HepG2 (cell line): ENCODE data around the gene NPFFR1. TPM values are rescaled to one million over a fixed set of nuclear protein-coding genes. Genes with fewer than 3 reads are reported as not detected.
A peak's percentile ranks its signal among the peaks of the same experiment; 100 is the strongest.

Experiments used
- CENPT ChIP-seq: sonication (generic); formaldehyde crosslinking; IDR thresholded peaks from 2 replicates; pipeline ENCODE4 v1.8.0; 2022; ENCODE audit warnings: low read depth, mild to moderate bottlenecking, moderate library complexity, missing genetic modification reagents
- FOSL2 ChIP-seq: sonication (generic); formaldehyde crosslinking; IDR thresholded peaks from 2 replicates; pipeline ENCODE4 v1.4.0; 2020; ENCODE audit warnings: missing genetic modification reagents
- GABPA ChIP-seq, 2 experiments: IDR thresholded peaks; 2 replicates each; pipeline ENCODE4 v1.6.1; 2011 to 2016; ENCODE audit warnings: low read depth in 2 of 2, low read length in 1 of 2, missing biosample characterization in 1 of 2, missing genetic modification characterization in 1 of 2
- KAT8 ChIP-seq: IDR thresholded peaks from 2 replicates; pipeline ENCODE4 v1.6.1; 2016; ENCODE audit warnings: missing genetic modification reagents, missing compliant biosample characterization
- MED8 ChIP-seq: sonication (generic); formaldehyde crosslinking; IDR thresholded peaks from 2 replicates; pipeline ENCODE4 v1.8.1; 2023; ENCODE audit warnings: mild to moderate bottlenecking, missing genetic modification reagents; ENCODE audit not compliant: insufficient replicate concordance
- RFXANK ChIP-seq: IDR thresholded peaks from 2 replicates; pipeline ENCODE4 v1.6.1; 2016
- RNF2 ChIP-seq: fragments of 450-650 bp; conservative IDR thresholded peaks from 2 replicates; pipeline ENCODE4 v1.6.1; 2016; ENCODE audit warnings: low read depth
- SATB2 ChIP-seq: sonication (generic); formaldehyde crosslinking; IDR thresholded peaks from 2 replicates; pipeline ENCODE4 v1.5.0; 2020; ENCODE audit warnings: missing genetic modification reagents
- ZMYM4 ChIP-seq: sonication (generic); formaldehyde crosslinking; IDR thresholded peaks from 2 replicates; pipeline ENCODE4 v1.8.1; 2023; ENCODE audit warnings: mild to moderate bottlenecking, missing genetic modification reagents
- ZNF567 ChIP-seq: sonication (generic); formaldehyde crosslinking; IDR thresholded peaks from 2 replicates; pipeline ENCODE4 v1.8.1; 2023; ENCODE audit warnings: mild to moderate bottlenecking, missing genetic modification reagents, borderline replicate concordance
- ZSCAN31 ChIP-seq: sonication (generic); formaldehyde crosslinking; IDR thresholded peaks from 2 replicates; pipeline ENCODE4 v1.5.0; 2020; ENCODE audit warnings: low read depth, mild to moderate bottlenecking, missing genetic modification reagents
- polyA plus RNA-seq, 8 experiments: library from polyadenylated mRNA; depleted of rRNA in 3 of 8; stranded (reverse) in 7 of 8; unstranded in 1 of 8; fragments of >200 nt; fragmentation: Illumina TruSeq in 4 of 8; extraction: Trizol in 4 of 8; gene quantifications; 2 replicates each; pipeline versions ENCODE4 v1.2.1 to v1.2.3, GENCODE V29; 2011 to 2016; ENCODE audit warnings: low read depth in 4 of 8, missing spikeins in 1 of 8, mixed read lengths in 1 of 8; ENCODE audit not compliant: insufficient read depth in 1 of 8
- total RNA-seq, 5 experiments: library from RNA; depleted of rRNA; stranded (reverse); fragments of >200 nt; fragmentation: Illumina TruSeq; extraction: Trizol; gene quantifications; 2 replicates each; pipeline ENCODE4 v1.2.3, GENCODE V29; 2016; ENCODE audit warnings: low read depth in 1 of 5
- TF ChIP-seq, protein P1 (sequence below), 2 experiments: fragments of 450-650 bp in 1 of 2; sonication (generic) in 1 of 2; formaldehyde crosslinking in 1 of 2; IDR thresholded peaks; 2 replicates each; pipeline versions ENCODE4 v1.6.1 to v1.8.0; 2016 to 2022; ENCODE audit warnings: antibody characterized with exemption in 1 of 2, mild to moderate bottlenecking in 1 of 2, missing genetic modification reagents in 1 of 2
- TF ChIP-seq, protein P2 (sequence below): sonication (generic); formaldehyde crosslinking; IDR thresholded peaks from 2 replicates; pipeline ENCODE4 v1.8.1; 2023; ENCODE audit warnings: mild to moderate bottlenecking, moderate library complexity, missing genetic modification reagents
- TF ChIP-seq, protein P3 (sequence below): IDR thresholded peaks from 2 replicates; pipeline ENCODE4 v1.4.0; 2020; ENCODE audit warnings: mild to moderate bottlenecking, missing genetic modification reagents

The NPFFR1 gene
- total and polyA plus RNA-seq, 2 of the 13 experiments (the other 11 are each of a cell fraction or from before 2014, with no cell fraction given): under 0.01 TPM; not detected in 1

DNA sequence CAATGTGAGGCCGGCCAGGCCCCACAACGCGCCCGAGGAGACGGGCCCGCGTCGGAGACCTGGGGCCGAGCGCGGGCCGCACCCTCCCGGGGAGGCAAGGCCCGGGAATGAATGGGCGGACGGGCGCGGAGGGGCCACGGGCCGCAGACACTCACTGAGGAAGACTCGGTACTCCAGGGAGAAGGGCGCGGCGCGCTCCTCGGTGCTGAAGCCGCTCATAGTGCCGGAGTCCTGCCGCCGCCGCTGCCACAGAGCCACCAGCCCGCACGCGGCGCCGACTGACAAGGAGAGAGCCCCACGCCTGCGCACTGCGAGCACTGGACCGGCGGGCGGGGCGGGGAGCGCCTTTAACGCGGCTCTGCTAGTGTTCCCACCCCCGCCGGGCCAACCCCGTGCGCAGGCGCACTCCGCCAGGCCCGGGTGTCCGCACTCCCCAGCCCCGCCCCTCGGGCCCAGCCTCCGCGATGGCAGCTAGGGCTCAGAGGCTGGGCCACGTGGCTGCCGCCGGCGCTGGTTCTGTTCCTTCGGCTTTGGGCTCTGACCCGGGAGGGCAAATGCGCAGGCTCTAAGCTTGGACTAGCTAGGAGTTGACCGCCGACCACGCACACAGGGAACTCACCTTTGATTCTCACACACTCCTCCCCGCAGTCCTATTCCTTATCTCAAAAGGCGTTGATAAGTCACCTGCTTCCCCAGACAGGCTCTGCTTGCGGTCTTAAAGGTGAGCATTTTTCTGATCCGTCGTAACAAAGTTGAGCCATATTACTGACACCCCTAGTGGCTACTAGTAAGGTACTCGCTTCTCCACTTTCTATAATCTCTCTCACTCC lies 50.5 kb downstream of the NPFFR1 start, which contains the start of gene PPA1 (continued):
- TF ChIP-seq, protein P1, sequence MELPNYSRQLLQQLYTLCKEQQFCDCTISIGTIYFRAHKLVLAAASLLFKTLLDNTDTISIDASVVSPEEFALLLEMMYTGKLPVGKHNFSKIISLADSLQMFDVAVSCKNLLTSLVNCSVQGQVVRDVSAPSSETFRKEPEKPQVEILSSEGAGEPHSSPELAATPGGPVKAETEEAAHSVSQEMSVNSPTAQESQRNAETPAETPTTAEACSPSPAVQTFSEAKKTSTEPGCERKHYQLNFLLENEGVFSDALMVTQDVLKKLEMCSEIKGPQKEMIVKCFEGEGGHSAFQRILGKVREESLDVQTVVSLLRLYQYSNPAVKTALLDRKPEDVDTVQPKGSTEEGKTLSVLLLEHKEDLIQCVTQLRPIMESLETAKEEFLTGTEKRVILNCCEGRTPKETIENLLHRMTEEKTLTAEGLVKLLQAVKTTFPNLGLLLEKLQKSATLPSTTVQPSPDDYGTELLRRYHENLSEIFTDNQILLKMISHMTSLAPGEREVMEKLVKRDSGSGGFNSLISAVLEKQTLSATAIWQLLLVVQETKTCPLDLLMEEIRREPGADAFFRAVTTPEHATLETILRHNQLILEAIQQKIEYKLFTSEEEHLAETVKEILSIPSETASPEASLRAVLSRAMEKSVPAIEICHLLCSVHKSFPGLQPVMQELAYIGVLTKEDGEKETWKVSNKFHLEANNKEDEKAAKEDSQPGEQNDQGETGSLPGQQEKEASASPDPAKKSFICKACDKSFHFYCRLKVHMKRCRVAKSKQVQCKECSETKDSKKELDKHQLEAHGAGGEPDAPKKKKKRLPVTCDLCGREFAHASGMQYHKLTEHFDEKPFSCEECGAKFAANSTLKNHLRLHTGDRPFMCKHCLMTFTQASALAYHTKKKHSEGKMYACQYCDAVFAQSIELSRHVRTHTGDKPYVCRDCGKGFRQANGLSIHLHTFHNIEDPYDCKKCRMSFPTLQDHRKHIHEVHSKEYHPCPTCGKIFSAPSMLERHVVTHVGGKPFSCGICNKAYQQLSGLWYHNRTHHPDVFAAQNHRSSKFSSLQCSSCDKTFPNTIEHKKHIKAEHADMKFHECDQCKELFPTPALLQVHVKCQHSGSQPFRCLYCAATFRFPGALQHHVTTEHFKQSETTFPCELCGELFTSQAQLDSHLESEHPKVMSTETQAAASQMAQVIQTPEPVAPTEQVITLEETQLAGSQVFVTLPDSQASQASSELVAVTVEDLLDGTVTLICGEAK (IDR thresholded peaks at IDR 0.05): no peak
- TF ChIP-seq, protein P1 (CRISPR knock-in tag; IDR thresholded peaks at IDR 0.05): peak; percentile 53; the same call in 1 of the 2 replicates
- no peak for TF ChIP-seq GABPA (IDR thresholded peaks at IDR 0.05; ENCODE audit: low read depth, low read length)
- TF ChIP-seq GABPA (CRISPR knock-in tag; IDR thresholded peaks at IDR 0.05; ENCODE audit: low read depth): no peak
- 0 out of 2 replicates have a peak, but pooled peaks have one; percentile 41 for TF ChIP-seq CENPT (CRISPR knock-in tag)
- TF ChIP-seq MED8 (CRISPR knock-in tag): peak; percentile 51
- TF ChIP-seq, protein P2, sequence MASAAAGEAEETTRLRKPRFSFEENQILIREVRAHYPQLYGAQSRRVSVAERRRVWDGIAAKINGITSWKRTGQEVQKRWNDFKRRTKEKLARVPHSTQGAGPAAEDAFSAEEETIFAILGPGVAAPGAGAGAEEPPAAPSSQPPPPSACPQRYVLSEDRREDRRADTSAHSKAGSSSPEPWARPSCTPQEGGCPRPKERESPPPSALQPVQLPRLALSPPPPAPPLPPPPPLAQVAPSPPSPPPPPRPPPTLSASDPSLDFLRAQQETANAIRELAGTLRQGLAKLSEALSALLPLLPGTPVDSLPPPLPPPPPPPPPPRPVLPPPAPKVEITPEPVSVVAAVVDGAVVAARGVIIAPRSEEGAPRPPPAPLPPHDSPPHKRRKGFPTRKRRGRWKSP: peak; percentile 71
- TF ChIP-seq RFXANK (CRISPR knock-in tag): no peak
- peak; percentile 48; the same call in 1 of the 2 replicates for TF ChIP-seq ZSCAN31 (CRISPR knock-in tag)
- peak; percentile 74 for TF ChIP-seq KAT8 (CRISPR knock-in tag)
- peak; percentile 82; the same call in 1 of the 2 replicates for TF ChIP-seq ZMYM4 (CRISPR knock-in tag)
- TF ChIP-seq ZNF567 (CRISPR knock-in tag): peak; percentile 58; the same call in 1 of the 2 replicates
- no peak; the same call in 1 of the 2 replicates for TF ChIP-seq FOSL2 (CRISPR knock-in tag)
- TF ChIP-seq, protein P3, sequence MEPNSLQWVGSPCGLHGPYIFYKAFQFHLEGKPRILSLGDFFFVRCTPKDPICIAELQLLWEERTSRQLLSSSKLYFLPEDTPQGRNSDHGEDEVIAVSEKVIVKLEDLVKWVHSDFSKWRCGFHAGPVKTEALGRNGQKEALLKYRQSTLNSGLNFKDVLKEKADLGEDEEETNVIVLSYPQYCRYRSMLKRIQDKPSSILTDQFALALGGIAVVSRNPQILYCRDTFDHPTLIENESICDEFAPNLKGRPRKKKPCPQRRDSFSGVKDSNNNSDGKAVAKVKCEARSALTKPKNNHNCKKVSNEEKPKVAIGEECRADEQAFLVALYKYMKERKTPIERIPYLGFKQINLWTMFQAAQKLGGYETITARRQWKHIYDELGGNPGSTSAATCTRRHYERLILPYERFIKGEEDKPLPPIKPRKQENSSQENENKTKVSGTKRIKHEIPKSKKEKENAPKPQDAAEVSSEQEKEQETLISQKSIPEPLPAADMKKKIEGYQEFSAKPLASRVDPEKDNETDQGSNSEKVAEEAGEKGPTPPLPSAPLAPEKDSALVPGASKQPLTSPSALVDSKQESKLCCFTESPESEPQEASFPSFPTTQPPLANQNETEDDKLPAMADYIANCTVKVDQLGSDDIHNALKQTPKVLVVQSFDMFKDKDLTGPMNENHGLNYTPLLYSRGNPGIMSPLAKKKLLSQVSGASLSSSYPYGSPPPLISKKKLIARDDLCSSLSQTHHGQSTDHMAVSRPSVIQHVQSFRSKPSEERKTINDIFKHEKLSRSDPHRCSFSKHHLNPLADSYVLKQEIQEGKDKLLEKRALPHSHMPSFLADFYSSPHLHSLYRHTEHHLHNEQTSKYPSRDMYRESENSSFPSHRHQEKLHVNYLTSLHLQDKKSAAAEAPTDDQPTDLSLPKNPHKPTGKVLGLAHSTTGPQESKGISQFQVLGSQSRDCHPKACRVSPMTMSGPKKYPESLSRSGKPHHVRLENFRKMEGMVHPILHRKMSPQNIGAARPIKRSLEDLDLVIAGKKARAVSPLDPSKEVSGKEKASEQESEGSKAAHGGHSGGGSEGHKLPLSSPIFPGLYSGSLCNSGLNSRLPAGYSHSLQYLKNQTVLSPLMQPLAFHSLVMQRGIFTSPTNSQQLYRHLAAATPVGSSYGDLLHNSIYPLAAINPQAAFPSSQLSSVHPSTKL (CRISPR knock-in tag): peak; percentile 51
- peak; percentile 79 for TF ChIP-seq RNF2
- TF ChIP-seq SATB2 (CRISPR knock-in tag): no peak
